ENCODE results near the gene TMED1.

The TMED1 gene

DNA sequence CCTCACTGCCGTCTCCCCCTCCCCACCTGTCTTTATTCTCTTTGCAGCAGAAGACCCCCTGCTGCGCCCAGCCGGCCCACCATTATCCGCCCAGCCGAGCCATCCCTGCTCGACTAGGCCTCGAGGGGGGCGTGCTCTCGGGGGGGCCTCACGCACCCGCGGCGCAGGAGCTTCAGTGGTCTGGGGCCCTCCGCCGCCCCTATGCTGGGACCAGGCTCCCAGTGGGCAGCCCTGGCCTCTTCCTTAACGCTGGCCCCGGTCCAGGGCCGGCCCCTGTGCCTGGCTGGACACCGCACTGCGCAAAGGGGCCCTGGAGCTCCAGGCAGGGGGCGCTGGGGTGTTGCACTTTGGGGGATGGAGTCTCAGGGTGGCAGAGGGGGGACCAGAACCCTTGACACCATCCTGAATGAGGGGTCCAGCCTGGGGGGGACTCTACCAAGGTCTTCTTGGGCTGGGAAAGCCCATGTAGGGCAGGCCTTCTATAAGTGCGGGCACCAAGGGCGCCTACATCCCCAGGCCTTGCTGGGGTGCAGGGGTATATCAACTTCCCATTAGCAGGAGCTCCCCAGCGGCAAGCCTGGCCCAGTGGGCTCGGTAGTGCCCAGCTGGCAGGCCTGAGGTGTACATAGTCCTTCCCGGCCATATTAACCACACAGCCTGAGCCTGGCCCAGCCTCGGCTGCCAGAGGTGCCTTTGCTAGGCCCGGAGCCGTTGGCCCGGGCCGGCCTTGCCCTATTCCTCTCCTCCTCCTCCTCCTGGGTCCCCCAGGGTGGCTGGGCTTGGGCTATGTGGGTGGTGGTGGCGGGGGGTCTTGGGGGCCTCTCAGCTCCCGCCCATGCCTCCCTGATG, 4.9 kb downstream of the TMED1 start:
- no peak for DNase-seq

- no peak for DNase-seq
Observed at GRCh38 chr19:10830370-10830769, 5.6 kb downstream of the TMED1 start.

DNA sequence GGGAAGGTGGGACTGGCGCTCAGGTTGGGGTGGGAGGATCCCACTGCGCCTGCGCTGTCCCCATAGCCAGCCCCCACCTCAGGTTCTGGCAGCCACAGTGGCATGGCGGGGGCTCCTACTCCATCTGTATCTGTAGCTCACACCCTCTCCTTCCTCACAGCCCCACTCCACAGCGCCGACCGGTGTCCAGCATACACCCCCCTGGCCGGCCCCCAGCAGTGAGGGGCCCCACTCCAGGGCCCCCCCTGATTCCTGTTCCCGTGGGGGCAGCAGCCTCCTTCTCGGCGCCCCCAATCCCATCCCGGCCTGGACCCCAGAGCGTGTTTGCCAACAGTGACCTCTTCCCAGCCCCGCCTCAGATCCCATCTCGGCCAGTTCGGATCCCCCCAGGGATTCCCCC, 6.0 kb downstream of the TMED1 start:
- DNase-seq, result no peak

GRCh38 chr19:10828981-10829821, 6.8 kb downstream of the TMED1 start:
- DNase-seq, result peak; percentile 23

DNA sequence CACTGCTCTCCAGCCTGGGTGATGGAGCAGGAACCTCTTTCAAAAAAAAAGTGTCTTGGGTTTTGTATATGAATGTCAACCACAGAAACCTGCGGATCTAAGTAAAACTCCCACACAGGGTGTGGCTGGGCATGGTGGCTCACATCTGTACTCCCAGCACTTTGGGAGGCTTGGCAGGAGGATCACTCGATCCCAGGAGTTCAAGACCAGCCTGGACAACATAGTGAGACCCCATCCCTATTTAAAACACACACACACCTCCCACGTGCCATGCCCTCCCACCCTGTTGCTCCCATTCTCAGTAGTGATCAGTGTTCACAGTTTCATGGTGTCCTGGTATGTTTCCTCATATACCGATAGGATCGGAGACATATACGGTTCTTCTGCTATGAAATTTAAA, 9.2 kb downstream of the TMED1 start:
- DNase-seq, result no peak

- DNase-seq, result no peak
Observed at GRCh38 chr19:10826231-10826630, 9.8 kb downstream of the TMED1 start.

- DNase-seq, result no peak
Observed at GRCh38 chr19:10823690-10824089, 12.3 kb downstream of the TMED1 start.

- DNase-seq, result no peak
Observed at GRCh38 chr19:10820173-10820572, 15.8 kb downstream of the TMED1 start.

GRCh38 chr19:10819124-10820060, 16.6 kb downstream of the TMED1 start:
- no peak for DNase-seq

GRCh38 chr19:10818301-10819123, 17.5 kb downstream of the TMED1 start:
- DNase-seq, result no peak

DNA sequence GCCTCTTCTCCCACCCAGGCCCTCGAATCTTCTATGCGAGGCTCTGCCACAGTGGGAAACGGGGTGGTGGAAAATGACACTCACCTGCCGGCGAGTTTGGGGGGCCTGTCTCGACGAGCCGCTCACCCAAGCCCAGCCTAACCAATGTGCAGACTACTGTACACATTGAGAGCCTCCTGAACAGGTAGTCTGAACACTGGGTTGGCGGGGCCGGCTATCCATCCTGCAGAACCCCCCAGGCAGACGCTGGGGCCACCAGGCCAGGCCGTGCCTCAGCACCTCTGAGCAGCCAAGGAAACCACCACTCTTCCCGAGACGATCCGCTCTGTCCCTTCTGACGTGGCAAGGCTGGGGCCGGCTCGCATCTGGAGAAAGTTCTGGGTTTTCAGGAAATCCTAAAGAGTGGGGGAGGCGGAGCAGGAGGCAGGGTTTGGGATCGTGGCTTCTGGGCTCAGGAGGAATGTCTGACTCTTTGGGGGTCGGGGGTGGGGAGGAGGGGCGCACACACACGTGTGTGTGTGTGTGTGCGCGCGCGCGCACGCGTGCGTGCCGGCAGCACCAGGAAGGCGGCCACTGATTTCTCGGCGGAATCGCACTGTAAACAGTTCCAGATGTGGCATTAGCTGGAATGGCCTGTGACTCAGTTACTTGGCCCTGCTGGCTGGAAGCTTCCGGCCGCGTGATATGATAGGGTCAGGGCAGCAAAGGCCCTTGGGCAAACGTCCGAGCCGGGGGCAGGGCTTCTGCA, 18.5 kb downstream of the TMED1 start:
- DNase-seq, result no peak

GRCh38 chr19:10816691-10817090, 19.3 kb downstream of the TMED1 start:
- no peak for DNase-seq

DNA sequence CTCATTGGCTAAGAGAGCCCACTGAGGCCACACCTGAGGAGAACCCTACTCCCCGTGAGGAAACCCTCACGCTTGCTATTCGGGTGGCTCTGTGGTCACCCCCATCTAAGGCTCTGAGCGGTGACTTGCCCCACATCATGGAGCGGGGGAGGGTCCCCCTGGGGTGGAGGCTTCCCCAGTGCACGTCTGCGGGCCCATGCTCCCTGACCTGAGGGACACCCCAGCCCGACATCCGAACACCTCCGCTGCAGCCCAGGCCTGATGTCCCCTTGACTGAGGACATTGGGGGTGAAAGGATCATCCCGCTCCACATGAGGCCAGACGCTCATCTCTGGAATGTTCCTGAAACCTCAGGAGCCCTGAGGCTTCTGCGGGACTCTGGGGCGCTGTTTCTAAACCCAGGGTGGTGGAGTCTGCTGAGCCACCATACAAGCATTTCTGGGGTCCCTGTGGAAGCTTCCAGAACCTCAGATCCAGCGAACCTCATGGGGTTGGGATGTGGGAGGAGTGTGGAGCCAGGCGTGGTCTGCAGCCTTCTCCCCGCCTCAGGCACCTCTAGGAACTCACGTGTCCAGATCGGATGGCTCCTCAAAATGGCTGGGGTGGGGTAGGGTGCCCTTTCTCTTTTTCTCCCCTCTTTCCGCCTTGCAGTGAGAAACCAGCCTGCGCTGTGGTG, 19.9 kb downstream of the TMED1 start:
- DNase-seq, result no peak

DNA sequence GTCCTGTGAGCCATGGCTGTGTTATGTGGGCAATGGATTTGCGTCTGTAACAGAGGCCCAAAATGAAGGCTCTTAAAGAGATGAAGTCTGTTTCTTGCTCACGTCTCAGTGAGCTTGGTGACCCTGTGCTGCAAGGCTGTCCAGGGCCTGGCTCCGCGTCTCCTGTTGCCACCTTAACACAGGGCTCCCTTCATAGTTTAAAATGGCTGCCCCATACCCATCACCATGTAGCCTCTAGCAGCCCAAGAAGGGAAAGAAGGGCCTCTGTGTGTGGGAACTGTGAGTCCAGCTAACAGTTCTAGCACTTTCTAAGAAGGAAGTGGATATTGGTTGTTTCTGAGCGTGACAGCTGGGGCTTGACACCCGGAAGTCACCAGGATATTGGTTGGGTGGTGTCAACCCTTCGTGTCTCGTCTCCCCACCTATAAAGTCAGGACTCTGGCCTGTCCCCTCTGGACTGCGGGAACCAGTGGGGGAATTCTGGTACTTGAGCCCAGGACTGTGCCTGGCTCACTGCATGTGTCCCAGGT, 20.9 kb downstream of the TMED1 start:
- DNase-seq, result no peak

- no peak for DNase-seq
Observed at GRCh38 chr19:10812902-10813404, 23.1 kb downstream of the TMED1 start.

- no peak for DNase-seq
Observed at GRCh38 chr19:10812196-10812595, 23.8 kb downstream of the TMED1 start.

DNA sequence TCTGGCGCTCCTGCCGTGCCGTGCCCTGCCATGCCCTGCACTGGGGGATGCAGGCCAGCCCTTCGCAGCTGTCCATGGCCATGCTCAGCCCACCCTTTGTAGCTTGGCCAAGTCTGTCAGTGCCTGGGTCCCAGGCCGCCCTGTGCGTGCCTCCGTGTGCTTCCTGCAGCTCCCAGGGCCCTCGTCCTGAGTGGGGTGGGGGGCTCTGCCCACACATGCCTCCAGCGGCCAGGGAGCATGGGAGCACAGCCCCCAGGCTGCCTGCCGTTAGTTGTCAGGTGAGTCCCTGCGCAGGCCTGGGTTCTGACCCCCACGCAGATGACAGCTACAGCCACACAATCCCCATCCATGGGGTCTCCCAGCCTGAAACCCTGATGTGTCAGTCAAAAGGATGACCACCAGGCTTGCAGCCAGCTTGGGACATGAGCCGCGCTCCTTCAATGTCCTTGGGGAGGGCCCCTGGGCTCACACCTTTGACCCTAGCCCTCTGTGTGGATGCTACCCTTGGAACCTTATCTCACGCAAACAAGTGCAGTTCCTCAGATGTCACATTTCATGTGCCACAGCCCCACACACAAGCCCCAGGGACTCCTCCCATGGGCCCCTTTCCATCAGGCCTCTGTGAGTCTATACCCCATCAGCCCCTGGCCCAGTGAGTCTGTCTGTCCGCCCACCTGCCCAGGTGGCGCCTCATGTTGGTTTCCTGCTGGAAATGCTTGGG, 24.5 kb downstream of the TMED1 start:
- no peak for DNase-seq

GRCh38 chr19:10809651-10810285, 26.2 kb downstream of the TMED1 start:
- no peak for DNase-seq

All from CD4-positive, alpha-beta T cell treated with Interleukin-6 for 4 hours (primary cell).